DLD1 (cell line): ENCODE data around the gene TMEM170A.
"Not testable (repeated sequence)": the region's sequence is repeated elsewhere in the genome, so short reads cannot be mapped to it uniquely, and the experiment has no call there.

ENCODE experiments used
- in situ Hi-C: cut with HindIII; loops from 2 replicates; pipeline ENCODE4 v1.10.0; 2017; ENCODE audit warnings: low sequenced_read_pairs

Gene TMEM170A

GRCh38 chr16:75456971-75457370, 7.5 kb downstream of the TMEM170A start:
- in situ Hi-C loops = no loop called here

- in situ Hi-C loops = not testable (repeated sequence)
Observed at GRCh38 chr16:75456486-75456885, 8.0 kb downstream of the TMEM170A start.

- in situ Hi-C loops = no loop called here
Observed at GRCh38 chr16:75455677-75456076, 8.8 kb downstream of the TMEM170A start.

- in situ Hi-C loops = no loop called here
Observed at GRCh38 chr16:75452464-75453190, 11.9 kb downstream of the TMEM170A start.

- in situ Hi-C loops = no loop called here
Observed at GRCh38 chr16:75446416-75446815, 18.1 kb downstream of the TMEM170A start.

GRCh38 chr16:75445298-75445697, 19.2 kb downstream of the TMEM170A start:
- in situ Hi-C loops = no loop called here

GRCh38 chr16:75443298-75443697, 21.2 kb downstream of the TMEM170A start:
- in situ Hi-C loops = no loop called here

GRCh38 chr16:75433732-75434413, 30.6 kb downstream of the TMEM170A start:
- in situ Hi-C loops = no loop called here

- in situ Hi-C loops = no loop called here
Observed at GRCh38 chr16:75432828-75433731, 31.4 kb downstream of the TMEM170A start, which contains the start of gene CFDP1. CFDP1 (minus strand) TSS chr16:75433503; CDS start chr16:75433352, 151 bp downstream.

- in situ Hi-C loops = no loop called here
Observed at GRCh38 chr16:75429621-75430403, 34.7 kb downstream of the TMEM170A start.

GRCh38 chr16:75426524-75426923, 38.0 kb downstream of the TMEM170A start:
- in situ Hi-C loops = not testable (repeated sequence)

GRCh38 chr16:75424105-75424762, 40.3 kb downstream of the TMEM170A start:
- in situ Hi-C loops = not testable (repeated sequence)

GRCh38 chr16:75423723-75424104, 40.8 kb downstream of the TMEM170A start:
- in situ Hi-C loops = no loop called here

- in situ Hi-C loops = no loop called here
Observed at GRCh38 chr16:75421820-75422126, 42.7 kb downstream of the TMEM170A start.

- in situ Hi-C loops = no loop called here
Observed at GRCh38 chr16:75420987-75421819, 43.3 kb downstream of the TMEM170A start.

GRCh38 chr16:75416904-75417565, 47.5 kb downstream of the TMEM170A start:
- in situ Hi-C loops = no loop called here

- in situ Hi-C loops = no loop called here
Observed at GRCh38 chr16:75415169-75415905, 49.2 kb downstream of the TMEM170A start.

GRCh38 chr16:75413951-75414350, 50.5 kb downstream of the TMEM170A start:
- in situ Hi-C loops = no loop called here
